Endometrial microvascular endothelial cells (primary cell): Measurements from ENCODE around the gene MIB2. TPM values are rescaled to one million over a fixed set of nuclear protein-coding genes. Genes with fewer than 3 reads are reported as not detected.
"Not testable (repeated sequence)": the region's sequence is repeated elsewhere in the genome, so short reads cannot be mapped to it uniquely, and the experiment has no call there.

Experiments used
- in situ Hi-C: cut with HindIII; loops from 2 replicates; pipeline ENCODE4 v1.10.0; 2017; ENCODE audit warnings: low sequenced_read_pairs, low pct_unique_long_range_greater_than_20kb; ENCODE audit errors: inconsistent ontology term
- total RNA-seq: library from RNA; depleted of rRNA; stranded (reverse); fragments of >200 nt; gene quantifications from one replicate; pipeline ENCODE4 v1.2.3, GENCODE V29; 2015; ENCODE audit errors: inconsistent ontology term

Gene MIB2
- 7.4 TPM for total RNA-seq

DNA sequence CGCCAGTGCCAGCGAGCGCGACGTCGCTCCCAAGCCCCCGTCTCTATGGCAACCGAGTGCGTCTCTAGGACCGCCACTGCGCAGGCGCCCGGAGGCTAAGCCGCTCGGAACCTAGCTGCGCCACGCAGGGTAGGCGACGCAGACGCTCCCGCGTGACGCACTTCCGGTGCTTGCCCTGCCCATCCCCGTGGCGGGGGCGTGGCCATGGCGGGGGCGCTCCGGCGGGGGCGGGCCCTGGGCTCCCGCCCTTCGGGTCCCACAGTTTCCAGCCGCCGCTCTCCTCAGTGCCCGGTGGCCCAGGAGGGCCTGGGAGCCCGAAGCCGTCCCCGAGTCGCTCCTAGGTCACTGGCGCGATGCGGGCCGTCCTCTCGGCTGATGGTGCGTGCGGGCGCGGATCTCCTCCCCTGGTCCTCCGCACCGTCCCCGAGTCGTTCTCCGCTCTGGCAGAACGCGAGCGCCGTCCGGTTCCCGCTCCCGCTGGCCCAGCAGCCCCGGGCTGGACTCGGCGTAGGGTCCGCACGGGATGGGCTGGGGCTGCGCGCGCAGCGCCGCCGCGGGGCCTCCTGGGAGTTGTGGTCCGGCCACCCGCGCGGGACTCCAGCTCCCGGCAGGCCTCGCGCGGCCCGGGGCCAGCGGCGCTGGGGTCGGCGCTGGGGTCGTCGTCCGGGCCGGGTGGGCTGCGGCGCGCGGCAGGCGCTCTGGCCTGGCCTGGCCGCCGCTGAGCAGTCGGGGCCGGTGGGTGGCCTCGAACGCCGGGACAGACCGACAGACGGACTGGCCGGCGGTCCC, at the start of gene MIB2:
Gene MIB2, plus strand, starts transcription at position 245 of the 789 bp plus-strand sequence. CDS start 7,953 bp downstream, outside the sequence.
- in situ Hi-C loops: no loop called here

- in situ Hi-C loops: no loop called here
Observed at GRCh38 chr1:1567152-1567875, 48.0 kb upstream of the MIB2 start.

GRCh38 chr1:1567891-1568291, 47.4 kb upstream of the MIB2 start:
- in situ Hi-C loops: no loop called here

- in situ Hi-C loops: no loop called here
Observed at GRCh38 chr1:1569341-1569740, 46.0 kb upstream of the MIB2 start.

DNA sequence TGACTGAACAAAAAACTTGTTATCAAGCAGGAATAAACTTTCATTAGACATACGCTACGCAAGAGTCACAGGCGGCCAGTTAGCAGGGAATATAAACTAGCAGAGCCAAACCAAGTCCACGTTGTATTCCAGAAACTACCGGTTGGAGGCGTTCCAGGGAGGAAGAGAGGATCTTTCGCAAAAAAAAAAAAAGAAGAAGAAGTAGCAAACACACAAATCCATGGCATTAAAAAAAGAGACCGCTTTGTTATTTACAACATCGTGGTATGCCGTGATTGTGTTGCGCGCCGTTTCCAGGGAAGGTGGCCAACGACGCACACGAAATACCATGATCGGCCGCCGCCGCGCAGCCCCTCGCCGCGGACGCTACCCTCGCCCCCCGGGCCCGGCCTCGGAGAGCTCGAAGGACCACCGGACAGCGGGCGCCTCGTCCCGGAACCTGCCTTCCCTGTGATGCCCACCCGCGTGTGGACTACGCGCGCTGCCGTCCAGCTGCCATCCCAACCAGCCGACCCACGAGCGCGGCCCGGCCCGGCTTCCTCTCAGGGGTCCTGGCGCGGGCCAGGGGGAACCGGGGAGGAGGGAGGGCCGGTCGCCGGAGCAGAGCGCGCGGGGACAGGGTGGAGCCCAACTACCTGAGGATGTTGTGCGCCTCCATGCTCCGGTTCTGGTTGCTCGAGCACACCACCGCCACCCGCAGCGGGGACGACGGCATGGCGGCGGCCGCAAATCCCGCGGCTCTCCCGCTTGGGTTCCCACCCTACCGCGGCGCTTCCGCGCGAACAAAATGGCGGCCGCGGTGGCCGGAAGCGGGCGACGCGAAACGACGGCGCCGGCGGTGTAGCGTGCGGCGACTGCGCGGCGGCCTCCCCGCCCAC, 41.2 kb upstream of the MIB2 start:
- in situ Hi-C loops: no loop called here

- in situ Hi-C loops: no loop called here
Observed at GRCh38 chr1:1574721-1575537, 40.4 kb upstream of the MIB2 start, which contains the start of gene SSU72. Gene SSU72 (minus strand): TSS chr1:1574863. CDS start chr1:1574557, 306 bp downstream.

DNA sequence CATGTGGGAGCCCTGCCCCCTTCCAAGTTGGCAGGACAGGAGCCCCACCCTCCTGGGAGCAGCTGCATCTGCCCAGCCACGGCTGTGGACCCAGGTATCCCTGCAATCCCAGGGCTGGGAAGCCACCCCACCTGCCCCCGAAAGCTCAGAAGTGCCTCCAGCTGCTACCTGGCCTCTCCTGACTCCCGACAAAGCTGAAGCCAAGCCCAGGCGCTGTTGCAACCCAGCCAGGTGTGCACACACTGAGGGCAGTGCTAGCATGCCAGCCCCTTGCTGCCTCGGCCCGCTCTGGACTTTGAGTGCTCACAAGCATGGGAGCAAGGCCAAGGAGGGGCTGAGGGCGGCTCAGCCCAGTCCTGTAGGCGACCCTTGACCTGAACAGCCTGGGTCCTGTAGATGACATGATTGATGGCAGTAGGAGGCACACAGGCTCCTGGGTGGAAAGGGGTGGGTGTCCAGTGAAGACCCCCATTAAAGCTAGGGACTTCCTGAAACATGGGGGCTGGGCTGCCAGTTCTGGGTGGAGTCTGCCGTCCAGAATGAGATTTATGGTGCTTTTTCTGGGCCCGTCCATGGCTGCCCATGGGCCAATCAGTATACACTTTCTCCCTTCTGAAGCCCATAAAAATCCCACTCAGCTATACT, 37.8 kb upstream of the MIB2 start:
- in situ Hi-C loops: no loop called here

- in situ Hi-C loops: no loop called here
Observed at GRCh38 chr1:1578371-1578940, 36.8 kb upstream of the MIB2 start.

DNA sequence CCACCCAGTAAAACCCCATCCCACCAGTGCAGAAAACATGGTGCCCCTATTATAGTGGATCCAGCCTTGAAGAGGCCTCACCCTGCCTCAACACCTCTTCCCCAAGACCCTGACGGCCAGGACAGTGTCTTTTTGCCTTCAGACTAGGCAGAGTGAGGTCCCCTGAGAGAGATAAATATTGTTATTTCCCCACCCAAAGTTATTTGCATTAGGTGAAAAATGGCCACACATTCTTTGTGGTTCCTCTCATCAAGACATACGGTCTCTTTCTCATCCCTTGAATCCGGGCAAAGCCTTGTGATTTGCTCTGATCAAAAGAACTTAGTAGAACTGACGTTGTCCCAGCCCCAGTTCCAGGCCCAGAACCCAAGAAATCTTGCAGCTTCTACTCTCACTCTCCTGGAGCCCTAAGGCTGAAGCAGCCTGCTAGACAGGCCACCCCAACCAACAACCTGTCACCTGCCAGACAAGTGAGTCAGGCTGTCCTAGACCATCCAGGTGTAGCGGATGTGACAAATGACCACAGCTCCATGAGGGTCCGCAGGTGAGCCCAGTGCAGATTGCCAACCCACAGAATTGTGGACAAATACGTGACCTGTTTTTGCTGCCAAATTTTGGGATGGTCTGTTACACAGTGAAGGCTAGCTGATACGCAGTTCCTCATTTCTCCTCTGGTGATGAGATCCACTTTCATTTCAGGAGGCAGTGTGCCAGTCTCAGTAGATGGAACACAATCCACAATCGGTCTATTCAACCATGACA, 32.5 kb upstream of the MIB2 start:
- in situ Hi-C loops: no loop called here

GRCh38 chr1:1583347-1584010, 31.8 kb upstream of the MIB2 start:
- in situ Hi-C loops: no loop called here

- in situ Hi-C loops: no loop called here
Observed at GRCh38 chr1:1591452-1591851, 23.8 kb upstream of the MIB2 start.

GRCh38 chr1:1593834-1594601, 21.3 kb upstream of the MIB2 start:
- in situ Hi-C loops: no loop called here

DNA sequence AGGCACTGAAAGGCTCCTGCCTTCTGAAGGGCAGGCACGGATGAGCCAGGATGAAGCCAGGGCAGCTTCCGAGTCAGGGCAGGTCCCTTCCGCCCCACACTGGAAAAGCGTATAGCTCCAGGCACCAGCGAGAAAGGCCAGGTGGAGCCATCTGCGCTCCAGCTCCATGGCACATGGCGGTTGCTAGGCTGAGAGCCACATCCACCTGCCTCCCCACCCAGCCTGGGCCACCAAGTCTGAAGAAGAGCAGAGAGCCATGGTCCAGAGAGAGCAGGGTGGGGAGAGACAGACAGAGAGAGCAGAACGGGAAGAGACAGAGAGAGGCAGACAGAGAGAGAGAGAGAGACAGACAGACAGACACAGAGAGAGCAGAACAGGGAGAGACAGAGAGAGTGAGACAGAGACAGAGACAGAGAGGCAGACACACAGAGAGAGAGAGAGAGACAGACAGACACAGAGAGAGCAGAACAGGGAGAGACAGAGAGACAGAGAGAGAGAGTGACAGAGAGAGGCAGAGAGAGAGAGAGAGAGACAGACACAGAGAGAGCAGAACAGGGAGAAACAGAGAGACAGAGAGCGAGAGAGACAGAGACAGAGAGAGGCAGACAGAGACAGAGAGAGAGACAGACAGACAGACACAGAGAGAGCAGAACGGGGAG, 20.6 kb upstream of the MIB2 start:
- in situ Hi-C loops: no loop called here

DNA sequence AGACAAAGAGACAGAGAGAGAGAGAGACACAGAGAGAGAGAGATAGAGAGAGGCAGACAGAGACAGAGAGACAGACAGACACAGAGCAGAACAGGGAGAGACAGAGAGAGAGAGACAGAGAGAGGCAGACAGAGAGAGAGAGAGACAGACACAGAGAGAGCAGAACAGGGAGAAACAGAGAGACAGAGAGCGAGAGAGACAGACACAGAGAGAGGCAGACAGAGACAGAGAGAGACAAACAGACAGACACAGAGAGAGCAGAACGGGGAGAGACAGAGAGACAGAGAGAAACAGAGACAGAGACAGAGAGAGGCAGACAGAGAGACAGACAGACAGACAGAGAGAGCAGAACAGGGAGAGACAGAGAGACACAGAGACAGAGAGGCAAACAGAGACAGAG, 20.0 kb upstream of the MIB2 start:
- in situ Hi-C loops: not testable (repeated sequence)

DNA sequence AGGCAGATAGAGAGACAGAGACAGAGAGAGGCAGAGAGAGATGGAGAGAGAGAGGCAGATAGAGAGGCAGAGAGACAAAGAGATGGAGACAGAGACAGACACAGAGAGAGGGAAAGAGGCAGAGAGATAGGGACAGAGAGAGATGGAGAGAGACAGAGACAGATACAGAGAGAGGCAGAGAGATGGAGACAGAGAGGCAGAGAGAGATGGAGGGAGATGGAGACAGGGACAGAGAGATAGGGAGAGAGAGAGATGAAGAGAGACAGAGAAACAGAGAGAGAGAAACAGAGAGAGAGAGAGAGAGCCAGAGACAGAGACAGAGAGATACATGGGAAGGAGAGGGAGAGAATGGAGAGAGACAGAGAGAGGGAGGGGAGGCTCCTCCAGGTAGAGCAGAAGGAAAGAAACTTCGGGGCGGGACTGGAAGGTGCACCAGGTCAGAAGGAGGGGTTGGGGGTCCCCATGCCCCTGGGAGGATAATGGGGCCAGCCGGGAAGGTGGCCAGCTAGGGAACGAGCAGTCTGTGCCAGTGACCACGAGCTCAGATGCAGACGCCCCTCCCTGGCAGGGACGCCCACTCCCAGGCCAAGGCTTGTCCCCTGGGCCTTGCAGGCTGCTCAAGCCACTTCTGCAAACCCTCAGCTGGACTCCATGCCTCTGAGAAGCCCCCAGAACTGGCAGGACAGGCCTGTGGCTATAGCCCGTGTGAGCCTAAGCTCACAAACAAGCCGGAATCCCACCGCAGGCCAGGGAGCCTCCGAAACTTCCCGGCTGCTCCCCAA, 18.6 kb upstream of the MIB2 start:
- in situ Hi-C loops: no loop called here
